Activated CD8-positive, alpha-beta T cell treated with anti-CD3 and anti-CD28 coated beads for 36 hours (primary cell): ENCODE measurements around the gene PPP1R9B. TPM values are rescaled to one million over a fixed set of nuclear protein-coding genes. Genes with fewer than 3 reads are reported as not detected.

Experiments
- ATAC-seq: fragments of 200-7000 bp; cut with Tn5 transposase; one replicate; pipeline ENCODE4 v1.10.0; 2021; ENCODE audit warnings: mild to moderate bottlenecking, moderate library complexity
- CTCF ChIA-PET: fragments of 350-600 bp; sonication (Branson Sonifier 250); formaldehyde crosslinking; loops from one replicate; lab custom pipeline; 2021; ENCODE audit warnings: antibody characterized with exemption; lab: Charles Lee
- POLR2A ChIA-PET: fragments of 350-600 bp; sonication (Branson Sonifier 250); formaldehyde crosslinking; loops from one replicate; lab custom pipeline; 2021; ENCODE audit warnings: antibody characterized with exemption; lab: Charles Lee
- DNase-seq: peaks from one replicate; pipeline ENCODE4 v3.0.0-alpha.2; 2020
- H3K27ac Mint-ChIP-seq: one replicate; pipeline ENCODE4 v1.8.0; 2021; ENCODE audit warnings: mild to moderate bottlenecking, mixed read lengths
- H3K27me3 Mint-ChIP-seq: one replicate; pipeline ENCODE4 v1.8.0; 2021; ENCODE audit warnings: mixed read lengths
- H3K36me3 Mint-ChIP-seq: one replicate; pipeline ENCODE4 v1.8.0; 2021; ENCODE audit warnings: low read depth, mixed read lengths
- H3K4me1 Mint-ChIP-seq: one replicate; pipeline ENCODE4 v1.8.0; 2021; ENCODE audit warnings: low read depth, mixed read lengths
- H3K4me3 Mint-ChIP-seq: one replicate; pipeline ENCODE4 v1.8.0; 2021; ENCODE audit warnings: mild to moderate bottlenecking, moderate library complexity, mixed read lengths
- H3K9me3 Mint-ChIP-seq: one replicate; pipeline ENCODE4 v1.8.0; 2021; ENCODE audit warnings: mixed read lengths
- CTCF ChIP-seq: fragments of 200-600 bp; IDR thresholded peaks from one replicate; pipeline ENCODE4 v1.8.0; 2022; ENCODE audit warnings: antibody characterized with exemption, mild to moderate bottlenecking
- intact Hi-C: fragments of 100-400 bp; cut with micrococcal nuclease; formaldehyde crosslinking; loops from one replicate; pipeline ENCODE4 v1.10.0; 2022
- total RNA-seq, 2 experiments: library from RNA; stranded (reverse); gene quantifications; one replicate each; pipeline ENCODE4 v1.2.3, GENCODE V29; 2021

Gene PPP1R9B
- total RNA-seq, 2 experiments from 2014 or later = 52.4 to 56.4 TPM

GRCh38 chr17:50110591-50111349 is 39.7 kb downstream of the PPP1R9B start:
- Mint-ChIP-seq H3K4me1 (peaks cover 4% of the 10 kb centered on the region), H3K9me3 (no peaks in the 10 kb centered on the region), H3K4me3 (no peak overlapping the region), H3K27ac (no peak overlapping the region), H3K27me3 (peaks cover 9% of the 10 kb centered on the region), H3K36me3 (no peaks in the 10 kb centered on the region)
- CTCF ChIA-PET = interaction anchor here (1.1 to 4.8 kb wide), 2 partner anchors 17 to 89 kb away, joined by 3 to 23 read pairs; no protein-coding TSS in a partner anchor
- intact Hi-C loops = loop anchor here (10.0 kb wide), 1 partner anchor 54 kb away; the partner anchor contains the start of gene SGCA
- ATAC-seq = no peak
- DNase-seq = no peak
- no peak for TF ChIP-seq CTCF
- POLR2A ChIA-PET = no interaction called here

- Mint-ChIP-seq H3K27ac (no peak overlapping the region), H3K36me3 (no peaks in the 10 kb centered on the region), H3K27me3 (peaks cover 2% of the 10 kb centered on the region), H3K9me3 (no peaks in the 10 kb centered on the region), H3K4me3 (no peak overlapping the region), H3K4me1 (no peaks in the 10 kb centered on the region)
- no peak for TF ChIP-seq CTCF
- DNase-seq = no peak
- intact Hi-C loops = loop anchor here (10.0 kb wide), 1 partner anchor 55 kb away; the partner anchor contains the start of gene SGCA
- POLR2A ChIA-PET = no interaction called here
- ATAC-seq = no peak
- CTCF ChIA-PET = interaction anchor here (1.1 to 4.8 kb wide), 3 partner anchors 13 to 90 kb away, joined by 3 to 23 read pairs (median 3); no protein-coding TSS in a partner anchor
Measured at GRCh38 chr17:50109785-50110184, 40.7 kb downstream of the PPP1R9B start.

- Mint-ChIP-seq H3K36me3 (no peaks in the 10 kb centered on the region), H3K4me3 (no peak overlapping the region), H3K27ac (no peak overlapping the region), H3K27me3 (no peaks in the 10 kb centered on the region), H3K9me3 (no peaks in the 10 kb centered on the region), H3K4me1 (no peaks in the 10 kb centered on the region)
- intact Hi-C loops = no loop called here
- DNase-seq (no peak), ATAC-seq (no peak)
- ChIA-PET CTCF (interaction anchor here (1.0 to 4.8 kb wide), 5 partner anchors 14 to 111 kb away, joined by 3 to 23 read pairs (median 4); no protein-coding TSS in a partner anchor), POLR2A (no interaction called here)
- TF ChIP-seq CTCF = no peak
Measured at GRCh38 chr17:50109207-50109606, 41.3 kb downstream of the PPP1R9B start.

GRCh38 chr17:50108556-50108955 is 41.9 kb downstream of the PPP1R9B start:
- ATAC-seq = no peak
- DNase-seq = no peak
- no peak for TF ChIP-seq CTCF
- ChIA-PET POLR2A (no interaction called here), CTCF (interaction anchor here (1.0 to 4.8 kb wide), 5 partner anchors 14 to 110 kb away, joined by 3 to 23 read pairs (median 4); no protein-coding TSS in a partner anchor)
- intact Hi-C loops = no loop called here
- no peaks in the 10 kb centered on the region for H3K4me1 Mint-ChIP-seq
- no peaks in the 10 kb centered on the region for H3K36me3 Mint-ChIP-seq
- no peaks in the 10 kb centered on the region for H3K9me3 Mint-ChIP-seq
- no peak overlapping the region for H3K4me3 Mint-ChIP-seq
- no peaks in the 10 kb centered on the region for H3K27me3 Mint-ChIP-seq
- H3K27ac Mint-ChIP-seq = peak overlapping the region; percentile 45

- CTCF ChIA-PET = interaction anchor here (1.1 to 4.8 kb wide), 3 partner anchors 9 to 110 kb away, joined by 3 to 23 read pairs (median 4); no protein-coding TSS in a partner anchor
- no peaks in the 10 kb centered on the region for H3K9me3 Mint-ChIP-seq
- ATAC-seq (no peak), DNase-seq (no peak)
- no peak overlapping the region for H3K27ac Mint-ChIP-seq
- intact Hi-C loops = no loop called here
- H3K4me3 Mint-ChIP-seq = no peak overlapping the region
- no peaks in the 10 kb centered on the region for H3K36me3 Mint-ChIP-seq
- no peaks in the 10 kb centered on the region for H3K27me3 Mint-ChIP-seq
- H3K4me1 Mint-ChIP-seq = no peaks in the 10 kb centered on the region
- POLR2A ChIA-PET = no interaction called here
- no peak for TF ChIP-seq CTCF
Measured at GRCh38 chr17:50107790-50108414, 42.6 kb downstream of the PPP1R9B start.
